BJ (cell line): ENCODE data around the gene TXNDC15. TPM values are rescaled to one million over a fixed set of nuclear protein-coding genes. Genes with fewer than 3 reads are reported as not detected.

Experiments
- CTCF ChIA-PET: fragments of 350-600 bp; formaldehyde crosslinking; extraction: SDS; loops from one replicate; lab custom pipeline; 2021; ENCODE audit warnings: antibody characterized with exemption, inconsistent platforms; lab: Yijun Ruan, JAX
- POLR2A ChIA-PET: fragments of 300-600 bp; sonication (Branson Sonifier 250); formaldehyde crosslinking; extraction: SDS; loops from one replicate; lab custom pipeline; 2021; ENCODE audit warnings: antibody characterized with exemption; lab: Charles Lee
- DNase-seq: peaks from one replicate; pipeline ENCODE4 v3.0.0-alpha.2; 2011; ENCODE audit warnings: low read depth
- H3K27me3 ChIP-seq: 2 replicates; pipeline ENCODE4 v1.6.0; 2011; ENCODE audit warnings: low read length; ENCODE audit not compliant: control insufficient read depth, insufficient read depth
- H3K36me3 ChIP-seq: 2 replicates; pipeline ENCODE4 v1.5.1; 2011; ENCODE audit warnings: low read length; ENCODE audit not compliant: control insufficient read depth, insufficient read depth
- H3K4me3 ChIP-seq: 2 replicates; pipeline ENCODE4 v1.5.1; 2011; ENCODE audit warnings: low read depth, mild to moderate bottlenecking, control low read depth, low read length
- polyA plus RNA-seq: library from polyadenylated mRNA; depleted of rRNA; stranded (reverse); fragments of >200 nt; gene quantifications from 2 replicates; pipeline ENCODE4 v1.2.3, GENCODE V29; 2011
- TF ChIP-seq, protein P1 (sequence below): IDR thresholded peaks from 2 replicates; pipeline ENCODE4 v1.5.1; 2011; ENCODE audit warnings: low read depth, mild to moderate bottlenecking, control low read depth, inconsistent platforms, low read length, moderate library complexity; ENCODE audit not compliant: insufficient read depth

TXNDC15 gene
- polyA plus RNA-seq, 1 experiment, result 178 TPM

DNA sequence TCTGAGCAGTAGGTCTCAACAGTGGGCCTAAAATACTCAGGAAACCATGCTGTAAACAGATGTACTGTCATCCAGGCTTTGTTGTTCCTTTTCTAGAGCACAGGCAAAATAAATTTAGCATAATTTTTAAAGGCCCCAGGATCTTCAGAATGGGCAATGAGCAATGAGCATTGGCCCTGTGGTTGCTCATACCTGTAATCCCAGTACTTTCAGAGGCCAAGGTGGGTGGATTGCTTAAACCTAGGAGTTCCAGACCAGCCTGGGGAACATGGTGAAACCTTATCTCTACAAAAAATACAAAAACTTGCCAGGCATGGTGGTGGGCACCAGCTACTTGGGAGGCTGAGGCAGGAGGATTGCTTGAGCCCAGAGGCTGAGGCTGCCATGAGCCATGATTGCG, 17.3 kb downstream of the TXNDC15 start:
- ChIA-PET POLR2A (no interaction called here), CTCF (interaction anchor here (0.6 to 1.2 kb wide), 3 partner anchors 9 to 13 kb away, joined by 3 to 4 read pairs (median 3); partner anchors contain the start of gene PCBD2)
- no peaks in the 10 kb centered on the region for H3K27me3 ChIP-seq
- no peak overlapping the region for H3K4me3 ChIP-seq
- 0 out of 2 replicates have a peak, but pooled peaks cover 1% of the 10 kb centered on the region for H3K36me3 ChIP-seq
- TF ChIP-seq, protein P1, sequence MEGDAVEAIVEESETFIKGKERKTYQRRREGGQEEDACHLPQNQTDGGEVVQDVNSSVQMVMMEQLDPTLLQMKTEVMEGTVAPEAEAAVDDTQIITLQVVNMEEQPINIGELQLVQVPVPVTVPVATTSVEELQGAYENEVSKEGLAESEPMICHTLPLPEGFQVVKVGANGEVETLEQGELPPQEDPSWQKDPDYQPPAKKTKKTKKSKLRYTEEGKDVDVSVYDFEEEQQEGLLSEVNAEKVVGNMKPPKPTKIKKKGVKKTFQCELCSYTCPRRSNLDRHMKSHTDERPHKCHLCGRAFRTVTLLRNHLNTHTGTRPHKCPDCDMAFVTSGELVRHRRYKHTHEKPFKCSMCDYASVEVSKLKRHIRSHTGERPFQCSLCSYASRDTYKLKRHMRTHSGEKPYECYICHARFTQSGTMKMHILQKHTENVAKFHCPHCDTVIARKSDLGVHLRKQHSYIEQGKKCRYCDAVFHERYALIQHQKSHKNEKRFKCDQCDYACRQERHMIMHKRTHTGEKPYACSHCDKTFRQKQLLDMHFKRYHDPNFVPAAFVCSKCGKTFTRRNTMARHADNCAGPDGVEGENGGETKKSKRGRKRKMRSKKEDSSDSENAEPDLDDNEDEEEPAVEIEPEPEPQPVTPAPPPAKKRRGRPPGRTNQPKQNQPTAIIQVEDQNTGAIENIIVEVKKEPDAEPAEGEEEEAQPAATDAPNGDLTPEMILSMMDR, result no peak
- no peak for DNase-seq

DNA sequence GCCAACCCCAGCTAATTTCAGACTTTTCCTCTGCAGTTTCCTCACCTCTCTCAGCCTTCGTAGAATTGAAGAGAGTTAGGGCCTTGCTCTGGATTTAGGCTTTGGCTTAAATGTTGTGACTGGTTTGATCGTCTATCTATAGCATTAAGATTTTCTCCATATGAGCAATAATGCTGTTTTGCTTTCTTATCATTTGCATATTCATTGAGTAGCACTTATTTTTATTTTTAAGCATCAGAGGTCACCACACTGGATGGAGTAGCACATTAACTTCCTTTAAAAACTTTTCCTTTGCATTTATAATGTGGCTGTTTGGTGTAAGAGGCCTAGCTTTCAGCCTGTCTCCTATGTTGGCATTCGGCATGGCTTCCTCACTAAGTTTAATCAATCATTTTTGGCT, 18.1 kb downstream of the TXNDC15 start:
- POLR2A ChIA-PET, result no interaction called here
- H3K27me3 ChIP-seq, result no peaks in the 10 kb centered on the region
- TF ChIP-seq, protein P1, result no peak
- peaks cover 1% of the 10 kb centered on the region; the same call in 1 of the 2 replicates for H3K36me3 ChIP-seq
- CTCF ChIA-PET, result interaction anchor here (0.6 to 1.2 kb wide), 3 partner anchors 8 to 12 kb away, joined by 3 to 4 read pairs (median 3); partner anchors contain the start of gene PCBD2
- no peak overlapping the region for H3K4me3 ChIP-seq
- DNase-seq, result no peak

DNA sequence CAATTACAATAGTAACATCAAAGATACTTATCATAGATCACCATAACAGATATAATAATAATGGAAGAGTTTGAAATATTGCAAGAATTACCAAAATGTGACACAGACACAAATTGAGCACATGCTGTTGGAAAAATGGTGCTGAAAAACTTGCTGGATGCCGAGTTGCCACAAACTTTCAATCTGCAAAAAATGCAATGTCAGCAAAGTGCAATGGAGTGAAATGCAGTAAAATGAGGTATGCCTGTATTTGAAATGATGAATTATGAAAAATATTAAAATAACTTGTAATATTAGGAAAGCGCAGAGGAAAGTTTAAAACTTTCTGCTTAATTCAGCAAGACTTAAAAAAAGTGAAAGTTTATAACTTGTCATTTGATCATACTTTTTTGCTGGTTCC, 18.8 kb downstream of the TXNDC15 start:
- Histone ChIP-seq H3K4me3 (no peak overlapping the region), H3K27me3 (no peaks in the 10 kb centered on the region), H3K36me3 (peaks cover 1% of the 10 kb centered on the region)
- ChIA-PET POLR2A (no interaction called here), CTCF (no interaction called here)
- TF ChIP-seq, protein P1, result no peak
- DNase-seq, result no peak

DNA sequence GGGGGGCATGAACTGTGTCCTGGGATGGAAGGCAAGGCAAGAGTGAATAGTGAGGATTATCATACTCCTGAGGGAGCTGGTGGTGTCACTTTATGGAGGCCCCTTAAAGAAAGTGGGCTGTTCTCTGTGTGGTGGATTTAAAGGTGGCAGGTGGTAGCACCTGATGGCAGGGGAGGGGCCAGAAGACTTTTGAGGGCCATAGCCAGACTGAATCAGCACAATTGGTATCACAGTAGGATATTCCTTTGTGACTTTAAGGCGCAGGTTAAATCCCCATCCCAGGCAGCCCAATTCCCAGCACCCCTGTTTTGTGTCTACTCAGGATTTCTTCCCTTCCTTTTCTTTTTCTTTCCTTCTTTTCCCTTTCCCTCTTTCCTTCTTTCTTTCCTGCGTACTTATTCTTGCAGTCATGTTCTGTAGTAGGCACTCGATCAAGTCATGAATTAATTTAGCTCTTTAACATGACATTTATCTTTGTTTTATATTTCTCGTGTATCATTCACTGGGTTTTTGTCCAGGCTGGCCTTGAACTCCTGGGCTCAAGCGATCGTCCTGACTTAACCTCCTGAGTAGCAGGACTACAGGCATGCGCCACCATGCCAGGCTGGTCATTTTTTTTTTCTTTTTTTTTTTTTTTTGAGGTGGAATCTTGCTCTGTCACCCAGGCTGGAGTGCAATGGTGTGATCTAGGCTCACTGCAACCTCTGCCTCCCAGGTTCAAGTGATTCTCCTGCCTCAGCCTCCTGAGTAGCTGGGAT, 19.8 kb downstream of the TXNDC15 start:
- ChIA-PET POLR2A (no interaction called here), CTCF (no interaction called here)
- H3K36me3 ChIP-seq, result peaks cover under 1% of the 10 kb centered on the region
- H3K4me3 ChIP-seq, result no peak overlapping the region
- TF ChIP-seq, protein P1, result no peak
- no peaks in the 10 kb centered on the region for H3K27me3 ChIP-seq
- DNase-seq, result no peak

DNA sequence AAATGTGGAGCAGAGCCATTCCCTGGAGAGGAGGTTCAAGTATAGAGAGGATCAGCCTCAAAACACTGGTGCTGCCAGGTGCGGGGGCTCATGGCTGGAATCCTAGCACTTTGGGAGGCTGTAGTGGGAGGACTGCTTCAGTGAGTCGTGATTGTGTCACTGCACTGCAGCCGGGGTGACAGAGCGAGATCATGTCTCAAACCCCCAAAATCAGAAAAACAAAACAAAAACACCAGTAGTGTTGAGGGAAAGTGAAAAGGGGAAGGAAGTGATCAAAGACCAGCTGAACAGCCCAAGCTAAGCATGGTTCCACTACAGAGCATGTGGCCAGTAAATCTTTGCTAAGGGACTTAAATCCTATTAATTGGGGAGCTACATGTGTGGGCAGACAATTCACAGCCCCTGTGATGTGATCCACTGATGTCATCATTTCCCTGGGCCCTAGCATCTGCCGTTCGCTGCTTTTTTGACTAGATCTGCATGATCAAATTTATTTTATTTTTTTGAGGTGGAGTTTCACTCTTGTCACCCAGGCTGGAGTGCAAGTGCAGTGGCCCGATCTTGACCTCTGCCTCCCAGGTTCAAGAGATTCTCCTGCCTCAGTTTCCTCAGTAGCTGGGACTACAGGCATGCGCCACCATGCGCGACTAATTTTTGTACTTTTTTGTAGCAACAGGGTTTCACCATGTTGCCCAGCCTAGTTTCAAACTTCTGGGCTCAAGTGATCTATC, 28.1 kb downstream of the TXNDC15 start:
- no peak for DNase-seq

More for the DNA sequence above, 28.1 kb downstream of the TXNDC15 start:
- Histone ChIP-seq H3K4me3 (no peak overlapping the region), H3K36me3 (peaks cover 3% of the 10 kb centered on the region), H3K27me3 (no peaks in the 10 kb centered on the region)
- POLR2A ChIA-PET, result no interaction called here
- CTCF ChIA-PET, result interaction anchor here (0.6 to 2.7 kb wide), 4 partner anchors 10 to 26 kb away, joined by 3 to 7 read pairs (median 4); no protein-coding TSS in a partner anchor
- TF ChIP-seq, protein P1, result no peak
